GM12874 (cell line): Measurements from ENCODE around the gene MT4.

Experiments
- CTCF ChIP-seq: IDR thresholded peaks from 2 replicates; pipeline ENCODE4 v1.5.1; 2011; ENCODE audit warnings: low read depth, mild to moderate bottlenecking, control low read depth, low read length, moderate library complexity; ENCODE audit not compliant: insufficient read depth

Gene MT4

GRCh38 chr16:56606071-56606475 is 41.2 kb downstream of the MT4 start:
- no peak for TF ChIP-seq CTCF

- TF ChIP-seq CTCF, result no peak
Measured at GRCh38 chr16:56606476-56607108, 41.7 kb downstream of the MT4 start.

- no peak for TF ChIP-seq CTCF
Measured at GRCh38 chr16:56607109-56607618, 42.3 kb downstream of the MT4 start.

- no peak for TF ChIP-seq CTCF
Measured at GRCh38 chr16:56607675-56608042, 42.8 kb downstream of the MT4 start.

GRCh38 chr16:56608043-56608875 is 43.4 kb downstream of the MT4 start, which contains the start of gene MT2A:
Gene MT2A, plus strand, starts transcription at chr16:56608584. Its CDS starts 72 bp downstream, at chr16:56608656.
- no peak for TF ChIP-seq CTCF

- TF ChIP-seq CTCF, result no peak
Measured at GRCh38 chr16:56608876-56609462, 44.1 kb downstream of the MT4 start.

GRCh38 chr16:56609463-56609921 is 44.6 kb downstream of the MT4 start:
- TF ChIP-seq CTCF, result no peak
